Mesothelial cell of epicardium (in vitro differentiated cells): Measurements from ENCODE around the gene MAP7. TPM values are rescaled to one million over a fixed set of nuclear protein-coding genes. Genes with fewer than 3 reads are reported as not detected.

Experiments
- DNase-seq, 2 experiments: peaks; one replicate each; pipeline ENCODE4 v3.0.0; 2021; ENCODE audit warnings: low spot score in 2 of 2; ENCODE audit not compliant: unreplicated experiment in 2 of 2
- H3K27ac Mint-ChIP-seq: 2 replicates; pipeline ENCODE4 v1.8.0; 2021; ENCODE audit warnings: mixed read lengths
- H3K27me3 Mint-ChIP-seq: 2 replicates; pipeline ENCODE4 v1.8.0; 2021; ENCODE audit warnings: low read depth, mixed read lengths
- H3K36me3 Mint-ChIP-seq: 2 replicates; pipeline ENCODE4 v1.8.0; 2021; ENCODE audit warnings: mixed read lengths
- H3K4me1 Mint-ChIP-seq: 2 replicates; pipeline ENCODE4 v1.8.0; 2021; ENCODE audit warnings: mixed read lengths
- H3K4me3 Mint-ChIP-seq: 2 replicates; pipeline ENCODE4 v1.8.0; 2021; ENCODE audit warnings: mild to moderate bottlenecking, moderate library complexity, mixed read lengths
- H3K9me3 Mint-ChIP-seq: 2 replicates; pipeline ENCODE4 v1.8.0; 2021; ENCODE audit warnings: mixed read lengths
- total RNA-seq: library from RNA; stranded (reverse); gene quantifications from 3 replicates; pipeline ENCODE4 v1.2.1, GENCODE V29; 2021
- TF ChIP-seq, protein P1 (sequence below): fragments of 200-600 bp; sonication (generic); IDR thresholded peaks from one replicate; pipeline ENCODE4 v1.5.0; 2021; ENCODE audit warnings: antibody characterized with exemption; ENCODE audit not compliant: unreplicated experiment

Gene MAP7
- total RNA-seq, 1 donor from 2014 or later: 15.1 TPM

DNA sequence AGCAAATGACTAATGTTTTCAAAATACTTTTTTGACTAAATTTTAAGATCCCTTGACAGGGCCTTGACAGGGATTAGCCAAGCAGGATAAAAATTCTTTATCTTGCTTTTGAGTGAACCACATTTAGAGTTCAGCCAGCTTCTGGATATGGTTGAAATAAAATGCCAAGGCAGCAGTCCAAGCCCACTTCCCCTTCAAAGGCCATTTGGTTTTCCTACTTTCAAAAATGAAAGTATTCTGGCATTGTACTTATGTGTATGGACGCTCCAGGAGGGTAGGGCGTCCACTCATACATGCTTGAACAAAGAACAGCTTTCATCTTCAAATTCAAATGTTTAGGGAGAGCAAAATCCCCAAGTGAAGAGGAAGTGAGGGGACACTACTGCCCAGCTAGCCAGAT is 178.3 kb downstream of the MAP7 start:
- H3K36me3 Mint-ChIP-seq: peaks cover 3% of the 10 kb centered on the region
- H3K4me3 Mint-ChIP-seq: no peak overlapping the region
- no peak overlapping the region for H3K27ac Mint-ChIP-seq
- DNase-seq: no peak
- no peaks in the 10 kb centered on the region for H3K27me3 Mint-ChIP-seq
- TF ChIP-seq, protein P1, sequence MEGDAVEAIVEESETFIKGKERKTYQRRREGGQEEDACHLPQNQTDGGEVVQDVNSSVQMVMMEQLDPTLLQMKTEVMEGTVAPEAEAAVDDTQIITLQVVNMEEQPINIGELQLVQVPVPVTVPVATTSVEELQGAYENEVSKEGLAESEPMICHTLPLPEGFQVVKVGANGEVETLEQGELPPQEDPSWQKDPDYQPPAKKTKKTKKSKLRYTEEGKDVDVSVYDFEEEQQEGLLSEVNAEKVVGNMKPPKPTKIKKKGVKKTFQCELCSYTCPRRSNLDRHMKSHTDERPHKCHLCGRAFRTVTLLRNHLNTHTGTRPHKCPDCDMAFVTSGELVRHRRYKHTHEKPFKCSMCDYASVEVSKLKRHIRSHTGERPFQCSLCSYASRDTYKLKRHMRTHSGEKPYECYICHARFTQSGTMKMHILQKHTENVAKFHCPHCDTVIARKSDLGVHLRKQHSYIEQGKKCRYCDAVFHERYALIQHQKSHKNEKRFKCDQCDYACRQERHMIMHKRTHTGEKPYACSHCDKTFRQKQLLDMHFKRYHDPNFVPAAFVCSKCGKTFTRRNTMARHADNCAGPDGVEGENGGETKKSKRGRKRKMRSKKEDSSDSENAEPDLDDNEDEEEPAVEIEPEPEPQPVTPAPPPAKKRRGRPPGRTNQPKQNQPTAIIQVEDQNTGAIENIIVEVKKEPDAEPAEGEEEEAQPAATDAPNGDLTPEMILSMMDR: no peak
- H3K4me1 Mint-ChIP-seq: peaks cover 9% of the 10 kb centered on the region
- no peaks in the 10 kb centered on the region for H3K9me3 Mint-ChIP-seq

DNA sequence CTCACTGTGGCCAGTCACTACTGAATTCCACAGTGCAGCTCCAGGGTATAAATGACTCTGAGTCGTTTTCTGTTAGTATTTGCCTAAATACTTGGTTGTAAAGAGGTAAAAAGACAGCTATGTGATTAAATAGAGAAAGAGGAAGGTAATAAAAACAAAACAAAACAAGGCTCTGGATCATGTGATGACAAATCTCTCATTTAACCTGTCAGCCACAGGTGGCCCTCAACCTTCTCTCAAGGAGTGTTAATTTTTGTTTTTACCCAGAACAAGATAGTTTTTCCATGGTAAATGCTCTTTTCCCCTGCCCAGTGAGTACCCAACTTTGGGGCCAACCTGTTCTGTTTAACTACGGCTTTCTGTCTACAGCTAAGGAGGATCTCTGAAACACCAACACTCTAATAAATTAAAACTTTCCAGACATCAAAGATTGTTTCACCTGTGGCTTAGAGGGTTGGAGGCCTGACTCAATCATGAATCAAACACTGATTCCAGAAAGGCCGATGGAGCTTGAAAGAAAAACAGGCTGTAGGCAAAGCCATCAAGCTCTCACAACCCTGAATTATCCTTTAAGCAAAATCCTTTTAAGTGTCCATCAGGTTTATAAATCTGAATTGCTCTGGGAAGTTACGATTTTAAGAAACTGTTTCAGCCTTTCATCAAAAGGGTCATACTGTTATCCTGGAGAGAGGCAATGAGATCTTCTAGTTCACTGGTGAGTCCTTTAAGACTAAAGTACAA is 179.1 kb downstream of the MAP7 start:
- Mint-ChIP-seq H3K27me3 (no peaks in the 10 kb centered on the region), H3K36me3 (peaks cover 3% of the 10 kb centered on the region), H3K9me3 (no peaks in the 10 kb centered on the region), H3K27ac (no peak overlapping the region), H3K4me3 (no peak overlapping the region), H3K4me1 (peaks cover 9% of the 10 kb centered on the region)
- DNase-seq: no peak
- TF ChIP-seq, protein P1: no peak

DNA sequence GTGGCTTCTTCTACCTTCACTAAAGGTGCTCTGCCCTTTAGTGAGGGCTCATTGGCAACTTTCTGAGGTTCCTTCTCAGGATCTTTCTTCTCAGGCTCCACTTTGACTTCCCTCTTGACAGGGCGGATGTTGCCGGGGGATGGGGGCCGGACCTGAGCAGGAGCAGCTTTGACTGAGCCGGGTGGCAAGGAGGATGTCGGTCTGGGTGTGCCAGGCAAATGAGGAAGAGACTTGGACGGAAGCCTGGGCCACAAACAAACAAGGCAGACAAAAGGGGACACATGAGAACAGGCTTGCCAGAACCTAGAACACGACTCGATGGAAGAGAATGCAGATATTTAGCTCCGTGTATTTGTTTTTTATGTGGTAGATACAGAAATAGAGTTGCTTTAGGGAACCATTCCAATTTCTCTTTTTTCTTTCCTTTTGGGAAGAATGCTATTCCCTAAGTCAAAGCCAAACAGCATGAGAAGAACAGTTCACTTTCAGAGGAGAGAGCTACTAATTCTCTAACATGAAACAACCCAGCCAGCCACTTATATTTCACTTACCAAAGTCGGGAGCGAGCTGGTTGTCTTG is 184.4 kb downstream of the MAP7 start:
- Mint-ChIP-seq H3K4me3 (no peak overlapping the region), H3K27ac (no peak overlapping the region), H3K27me3 (no peaks in the 10 kb centered on the region), H3K4me1 (peaks cover under 1% of the 10 kb centered on the region), H3K36me3 (peaks cover 4% of the 10 kb centered on the region), H3K9me3 (no peaks in the 10 kb centered on the region)
- no peak for DNase-seq
- TF ChIP-seq, protein P1: no peak

DNA sequence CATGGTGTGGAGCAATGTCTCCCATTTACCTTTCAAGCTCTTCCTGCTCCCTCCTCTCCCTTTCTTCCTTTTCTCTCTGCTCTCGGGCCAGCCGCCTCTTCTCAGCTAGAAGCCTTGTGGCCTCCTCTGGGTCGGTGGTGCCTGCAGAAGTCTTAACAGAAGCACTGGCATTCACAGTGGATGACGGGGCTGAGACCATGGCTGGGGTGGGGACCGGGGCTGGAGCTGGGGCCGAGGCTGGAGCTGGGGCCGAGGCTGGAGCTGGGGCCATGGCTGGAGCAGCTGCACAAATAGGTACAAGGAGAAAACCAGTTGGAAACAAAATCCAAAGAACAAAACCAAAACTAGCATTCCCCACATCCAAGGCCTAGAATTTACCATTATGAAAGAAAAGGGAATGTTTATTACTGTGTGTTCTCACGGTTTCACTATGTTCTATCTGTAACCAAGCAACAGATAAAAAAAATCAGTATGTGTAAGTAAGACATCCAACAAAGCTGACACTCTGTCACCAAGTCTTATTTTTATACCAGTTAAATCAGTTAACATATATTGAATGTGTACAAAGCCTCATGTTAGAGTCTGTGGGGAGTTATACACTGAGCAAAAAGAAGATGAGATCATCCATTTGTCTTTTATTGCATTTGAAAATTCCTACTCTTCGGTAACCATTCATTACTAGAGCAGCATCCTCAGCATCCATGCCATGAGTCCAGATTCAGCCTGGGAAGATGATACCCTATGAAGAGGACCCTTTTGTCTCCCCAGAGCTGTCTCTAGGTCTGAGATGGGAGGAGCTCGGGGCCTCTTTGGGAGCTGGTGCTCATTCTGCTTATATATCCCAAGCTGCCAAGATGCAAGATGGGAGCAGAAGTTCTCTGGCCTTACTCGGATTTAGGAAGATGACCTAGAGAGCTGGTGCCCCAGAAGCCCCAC is 187.5 kb downstream of the MAP7 start:
- Mint-ChIP-seq H3K36me3 (peaks cover 8% of the 10 kb centered on the region), H3K4me3 (no peak overlapping the region), H3K9me3 (no peaks in the 10 kb centered on the region), H3K27ac (no peak overlapping the region), H3K27me3 (no peaks in the 10 kb centered on the region), H3K4me1 (no peaks in the 10 kb centered on the region)
- TF ChIP-seq, protein P1: no peak
- DNase-seq: no peak

DNA sequence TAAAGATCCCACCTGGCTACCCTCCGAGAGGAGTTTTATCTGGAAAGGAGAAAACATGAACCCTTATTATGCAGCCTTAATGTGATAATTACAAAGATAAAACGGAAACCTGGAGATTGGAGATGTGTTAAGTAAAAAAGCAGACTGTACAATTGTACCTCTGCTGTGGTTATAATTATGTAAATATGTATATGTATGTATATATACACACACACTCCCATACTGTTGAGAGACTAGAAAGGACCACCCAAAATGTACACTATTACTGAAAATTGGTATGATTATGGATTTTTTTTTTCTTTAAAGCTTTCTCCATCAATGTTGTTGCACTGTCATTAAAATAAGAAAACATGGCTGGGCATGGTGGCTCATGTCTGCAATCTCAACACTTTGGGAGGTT is 188.4 kb downstream of the MAP7 start:
- H3K9me3 Mint-ChIP-seq: no peaks in the 10 kb centered on the region
- H3K4me3 Mint-ChIP-seq: no peak overlapping the region
- DNase-seq: no peak
- TF ChIP-seq, protein P1: no peak
- no peak overlapping the region for H3K27ac Mint-ChIP-seq
- H3K36me3 Mint-ChIP-seq: peaks cover 8% of the 10 kb centered on the region
- H3K27me3 Mint-ChIP-seq: no peaks in the 10 kb centered on the region
- H3K4me1 Mint-ChIP-seq: no peaks in the 10 kb centered on the region
